GM04504 (cell line): ENCODE data around the gene FBXL7.

Experiments
- DNase-seq: peaks from one replicate; pipeline ENCODE4 v3.0.0-alpha.2; 2012; ENCODE audit warnings: low read depth

The FBXL7 gene

DNA sequence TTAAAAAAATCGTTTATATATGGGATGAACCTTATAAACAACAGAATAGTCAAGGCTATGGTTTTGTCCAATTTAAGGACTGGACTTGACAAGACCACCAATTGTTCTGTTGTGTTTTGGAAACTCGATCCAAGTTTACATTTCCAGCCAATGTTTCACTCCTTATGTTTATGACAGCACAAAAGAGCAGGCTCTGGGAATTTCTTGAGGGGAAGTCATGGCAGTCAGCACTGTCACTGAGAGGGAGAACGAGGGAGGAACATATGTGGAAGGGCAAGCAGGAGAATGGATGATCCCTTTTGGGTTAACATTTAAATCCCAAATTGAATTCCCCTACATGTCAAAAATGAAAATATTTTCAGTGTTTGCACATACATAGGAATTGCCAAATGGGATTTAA is 387.1 kb downstream of the FBXL7 start:
- DNase-seq: no peak

DNA sequence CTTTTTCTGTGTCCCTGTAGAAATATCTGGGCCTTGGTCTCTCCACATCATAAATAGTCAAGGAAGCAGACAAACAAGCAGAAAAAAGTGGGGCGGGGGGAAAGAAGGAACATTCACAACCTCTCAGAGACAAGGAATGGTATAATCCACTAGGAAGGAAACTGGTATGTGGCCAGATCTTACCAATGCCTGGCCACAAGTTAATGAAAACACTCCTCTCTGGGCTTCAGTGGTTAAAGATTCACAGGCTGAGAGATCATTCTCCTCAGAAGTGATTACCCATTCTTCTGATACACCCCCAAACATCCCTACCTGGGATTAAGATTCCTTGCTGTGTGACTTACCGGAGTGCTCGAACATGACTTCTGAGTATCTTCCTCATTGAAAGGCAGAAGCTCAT is 389.0 kb downstream of the FBXL7 start:
- no peak for DNase-seq

DNA sequence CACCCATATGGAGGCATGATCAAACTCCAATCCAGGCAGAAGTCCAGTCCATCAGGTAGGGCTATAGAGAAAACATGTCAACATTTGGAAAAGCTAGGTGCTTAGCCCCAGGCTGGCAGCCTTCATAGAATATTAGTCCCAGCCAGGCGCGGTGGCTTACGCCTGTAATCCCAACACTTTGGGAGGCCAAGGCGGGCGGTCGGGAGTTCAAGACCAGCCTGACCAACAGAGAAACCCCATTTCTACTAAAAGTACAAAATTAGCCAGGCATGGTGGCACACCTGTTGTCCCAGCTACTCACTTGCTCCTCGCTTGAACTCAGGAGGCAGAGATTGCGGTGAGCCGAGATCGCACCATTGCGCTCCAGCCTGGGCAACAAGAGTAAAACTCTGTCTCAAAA is 393.9 kb downstream of the FBXL7 start:
- DNase-seq: no peak

GRCh38 chr5:15897656-15898055 is 397.7 kb downstream of the FBXL7 start:
- DNase-seq: no peak

DNA sequence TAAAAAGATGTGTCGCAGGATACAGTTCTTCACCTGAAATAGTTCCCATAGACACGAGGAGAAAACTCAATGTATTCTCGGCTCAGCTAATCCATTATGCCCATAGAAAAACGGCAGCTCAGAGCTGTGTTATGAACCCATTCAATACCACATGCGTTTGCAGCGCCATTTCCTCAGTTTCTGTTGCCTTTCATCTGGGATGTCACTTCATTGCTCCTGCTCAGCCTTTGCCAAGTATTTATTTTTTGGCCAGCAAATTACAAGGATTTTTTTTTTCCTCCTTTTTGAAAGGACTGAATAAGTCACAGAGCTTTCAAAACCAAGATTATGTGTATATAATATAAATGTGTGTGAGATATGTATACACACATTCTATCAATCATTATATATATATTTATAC is 398.7 kb downstream of the FBXL7 start:
- DNase-seq: no peak

- no peak for DNase-seq
Observed at GRCh38 chr5:15899481-15899880, 399.5 kb downstream of the FBXL7 start.

- no peak for DNase-seq
Observed at GRCh38 chr5:15901151-15901550, 401.2 kb downstream of the FBXL7 start.

DNA sequence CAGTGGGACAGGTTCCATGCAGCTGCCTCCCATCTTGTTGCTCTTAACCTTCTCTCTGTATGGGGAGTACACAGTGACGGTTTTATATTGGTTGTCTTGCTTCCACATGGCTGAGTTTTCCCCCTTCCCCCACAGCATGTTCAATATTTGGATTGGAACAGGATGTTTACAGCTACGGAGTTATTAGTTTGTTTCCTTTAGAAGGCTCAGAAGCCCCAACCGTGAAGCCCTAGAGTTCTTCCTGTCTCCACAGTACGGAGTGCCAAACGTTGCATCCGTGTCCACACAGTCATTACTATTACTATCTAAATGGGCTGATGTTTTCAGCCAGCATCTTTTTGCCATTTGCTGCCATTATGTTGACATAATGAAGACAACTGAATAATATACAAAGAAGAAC is 402.1 kb downstream of the FBXL7 start:
- DNase-seq: no peak

DNA sequence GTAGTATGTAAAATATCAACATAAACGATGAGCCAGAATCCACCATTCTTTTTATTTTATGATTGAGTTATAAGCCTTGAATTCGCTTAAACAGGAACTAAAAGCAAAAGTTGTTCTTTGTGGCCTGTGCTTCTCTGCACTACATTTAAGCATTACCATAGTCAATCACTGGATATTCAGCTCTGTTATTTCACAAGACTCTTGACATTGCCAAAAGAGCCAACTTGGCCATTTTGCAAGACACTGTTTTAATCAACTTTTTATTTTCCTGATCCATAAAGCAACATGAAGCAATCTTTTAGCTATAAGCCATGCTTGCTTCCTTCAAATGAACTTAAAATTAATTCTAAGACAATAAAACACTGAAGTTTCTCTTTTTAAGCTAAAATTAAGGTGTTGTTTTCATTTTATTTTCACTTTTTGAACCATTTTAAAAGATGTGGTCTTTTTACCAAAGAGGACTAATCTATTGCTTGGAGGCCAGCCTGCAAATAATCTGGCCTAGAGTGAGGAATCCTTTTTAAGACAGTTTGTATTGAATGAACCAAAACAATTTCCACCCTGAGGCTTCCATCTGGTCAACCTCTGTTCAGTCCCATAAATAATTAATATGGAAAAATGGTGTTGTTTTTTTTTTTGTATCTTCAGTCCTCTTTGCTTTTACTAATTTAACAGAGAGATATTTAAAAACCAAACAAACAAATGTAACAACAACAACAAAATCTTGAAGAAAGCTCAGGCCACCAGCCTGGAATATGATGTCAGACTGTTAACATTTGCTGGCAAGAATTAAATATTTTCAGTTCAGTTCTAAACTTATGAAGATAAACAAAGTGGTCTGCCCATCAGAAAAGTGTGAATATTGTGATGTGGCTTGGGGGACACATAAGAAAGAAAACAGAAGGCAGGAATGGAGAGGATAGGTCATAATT is 405.2 kb downstream of the FBXL7 start:
- peak; percentile 31 for DNase-seq

- no peak for DNase-seq
Observed at GRCh38 chr5:15914638-15915037, 414.7 kb downstream of the FBXL7 start.

DNA sequence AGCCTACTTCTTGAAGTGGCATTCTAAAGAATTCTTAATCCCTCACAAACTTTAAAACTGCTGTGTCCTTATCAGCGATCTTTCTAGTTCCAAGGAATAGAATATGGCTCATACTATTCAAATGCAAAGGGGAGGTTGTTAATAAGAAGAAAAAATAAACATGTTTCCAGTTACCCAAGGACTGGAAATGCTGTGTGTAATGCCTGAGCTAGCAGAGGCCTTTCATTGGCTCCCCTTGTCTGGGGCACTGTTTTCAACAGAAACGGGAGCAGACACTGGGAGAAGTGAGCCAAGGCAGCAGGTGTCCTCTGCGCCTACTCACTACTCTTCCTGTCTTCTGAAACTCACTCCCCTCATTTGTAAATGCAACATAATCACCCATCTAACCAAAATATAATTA is 426.6 kb downstream of the FBXL7 start:
- DNase-seq: no peak

- no peak for DNase-seq
Observed at GRCh38 chr5:15927710-15928380, 427.9 kb downstream of the FBXL7 start.

- DNase-seq: peak; percentile 69
Observed at GRCh38 chr5:15929611-15930263, 429.8 kb downstream of the FBXL7 start.

GRCh38 chr5:15932066-15932465 is 432.1 kb downstream of the FBXL7 start:
- no peak for DNase-seq

GRCh38 chr5:15933259-15934207 is 433.6 kb downstream of the FBXL7 start:
- no peak for DNase-seq

DNA sequence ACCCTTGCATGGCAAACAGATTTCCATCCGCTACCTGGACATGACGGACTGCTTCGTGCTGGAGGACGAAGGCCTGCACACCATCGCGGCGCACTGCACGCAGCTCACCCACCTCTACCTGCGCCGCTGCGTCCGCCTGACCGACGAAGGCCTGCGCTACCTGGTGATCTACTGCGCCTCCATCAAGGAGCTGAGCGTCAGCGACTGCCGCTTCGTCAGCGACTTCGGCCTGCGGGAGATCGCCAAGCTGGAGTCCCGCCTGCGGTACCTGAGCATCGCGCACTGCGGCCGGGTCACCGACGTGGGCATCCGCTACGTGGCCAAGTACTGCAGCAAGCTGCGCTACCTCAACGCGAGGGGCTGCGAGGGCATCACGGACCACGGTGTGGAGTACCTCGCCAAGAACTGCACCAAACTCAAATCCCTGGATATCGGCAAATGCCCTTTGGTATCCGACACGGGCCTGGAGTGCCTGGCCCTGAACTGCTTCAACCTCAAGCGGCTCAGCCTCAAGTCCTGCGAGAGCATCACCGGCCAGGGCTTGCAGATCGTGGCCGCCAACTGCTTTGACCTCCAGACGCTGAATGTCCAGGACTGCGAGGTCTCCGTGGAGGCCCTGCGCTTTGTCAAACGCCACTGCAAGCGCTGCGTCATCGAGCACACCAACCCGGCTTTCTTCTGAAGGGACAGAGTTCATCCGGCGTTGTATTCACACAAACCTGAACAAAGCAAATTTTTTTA is 436.7 kb downstream of the FBXL7 start:
- no peak for DNase-seq

DNA sequence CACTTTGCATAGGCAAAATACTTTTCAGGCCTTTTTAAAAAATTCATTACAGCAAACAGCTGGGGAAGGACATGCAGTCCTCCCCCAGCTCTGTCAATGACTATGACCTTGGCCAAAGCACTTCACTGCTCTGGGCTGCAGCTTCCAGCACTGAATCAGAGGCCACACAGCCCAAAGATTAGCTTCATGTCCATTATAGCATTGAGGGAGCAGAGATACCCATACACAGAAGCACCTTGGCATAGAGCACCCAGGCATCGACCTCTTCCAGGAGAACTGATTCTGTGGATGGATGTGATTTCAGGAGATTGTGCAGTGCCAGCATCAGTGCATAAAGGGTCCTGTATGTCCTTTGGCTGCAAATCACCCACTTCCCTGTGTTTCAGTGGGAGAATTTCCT is 437.7 kb downstream of the FBXL7 start:
- no peak for DNase-seq

DNA sequence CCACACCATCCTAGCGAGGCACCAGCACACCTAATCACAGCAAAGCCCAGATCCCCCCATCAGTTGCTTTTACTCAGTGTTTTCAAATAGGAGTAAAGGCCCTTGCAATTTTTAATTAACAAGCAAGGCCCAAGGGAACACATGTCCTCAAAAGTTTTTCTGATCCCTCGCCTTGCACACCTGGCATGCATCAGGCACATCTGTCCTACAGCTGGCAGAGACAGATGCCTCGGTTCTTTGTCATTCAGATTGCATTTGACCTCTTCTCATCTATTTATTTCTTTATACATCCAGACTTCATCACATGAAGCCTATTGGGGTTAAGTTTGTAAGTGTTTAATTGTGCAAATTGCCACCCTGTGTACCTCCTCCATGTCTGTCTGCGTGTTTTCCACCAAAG is 438.2 kb downstream of the FBXL7 start:
- no peak for DNase-seq

DNA sequence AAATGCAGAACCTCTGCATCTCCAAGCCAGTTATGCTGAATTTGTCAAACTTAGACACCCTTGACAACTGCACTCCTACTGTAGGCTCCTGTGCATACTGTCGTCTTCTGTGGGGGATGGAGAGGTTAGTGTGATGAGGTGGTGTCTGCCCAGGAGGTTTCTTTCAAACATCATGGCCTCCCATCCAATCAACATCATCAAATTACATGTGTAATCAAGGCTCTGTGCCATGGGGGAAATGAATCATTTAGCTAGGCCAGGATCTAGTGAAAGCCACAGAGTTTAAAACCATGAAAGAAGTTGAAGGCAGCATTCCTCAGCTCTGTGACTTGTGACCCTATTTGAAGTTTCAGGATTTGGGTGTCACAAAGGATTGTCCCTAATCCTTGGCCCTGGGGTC is 439.0 kb downstream of the FBXL7 start:
- peak; percentile 68 for DNase-seq

- DNase-seq: no peak
Observed at GRCh38 chr5:15940905-15941304, 440.9 kb downstream of the FBXL7 start.

DNA sequence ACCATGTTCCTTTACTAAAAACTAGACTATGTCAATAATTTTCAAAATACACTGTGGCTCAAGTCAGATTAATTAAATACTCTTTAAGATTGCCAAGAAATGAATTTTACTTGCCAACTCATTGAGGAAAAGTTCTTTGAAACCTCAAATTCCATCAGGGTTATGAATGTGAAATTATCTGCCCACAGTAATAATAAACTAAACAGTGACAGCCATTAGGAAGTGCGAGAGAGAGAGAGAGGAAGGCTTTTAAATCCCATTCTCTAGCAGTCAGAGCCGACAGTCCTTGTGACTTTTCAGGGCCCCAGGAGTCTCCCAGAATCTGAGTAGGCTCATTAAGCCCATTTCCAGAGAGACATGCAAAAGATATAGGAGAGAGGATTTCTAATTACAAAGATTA is 443.5 kb downstream of the FBXL7 start:
- no peak for DNase-seq
